IMR-90 (cell line): ENCODE data around the gene PLXNA1. TPM values are rescaled to one million over a fixed set of nuclear protein-coding genes. Genes with fewer than 3 reads are reported as not detected.
A peak's percentile ranks its signal among the peaks of the same experiment; 100 is the strongest.

ENCODE experiments used
- ATAC-seq: fragments of 200-7000 bp; cut with Tn5 transposase; 2 replicates; pipeline ENCODE4 v1.9.1; 2020; ENCODE audit warnings: low read depth, mild to moderate bottlenecking, moderate library complexity
- BruUV-seq: library from RNA; stranded (reverse); fragments of 400-500 nt; replicated peaks from 2 replicates; lab custom pipeline; 2021; lab: Mats Ljungman, UMichigan
- CTCF ChIA-PET: fragments of 300-600 bp; formaldehyde crosslinking; extraction: SDS; loops from one replicate; lab custom pipeline; 2021; ENCODE audit warnings: antibody characterized with exemption; lab: Yijun Ruan, JAX
- POLR2A ChIA-PET: fragments of 300-600 bp; sonication (Branson Sonifier 250); formaldehyde crosslinking; loops from one replicate; lab custom pipeline; 2022; ENCODE audit warnings: antibody characterized with exemption; ENCODE audit not compliant: unreplicated experiment; lab: Charles Lee
- DNase-seq: peaks from one replicate; pipeline ENCODE4 v3.0.0; 2013
- H2AFZ ChIP-seq: replicated peaks from 2 replicates; pipeline ENCODE3; 2013; ENCODE audit warnings: low read length, mild to moderate bottlenecking; ENCODE audit not compliant: poor library complexity
- H2AK5ac ChIP-seq: 2 replicates; pipeline ENCODE4 v1.6.1; 2013; ENCODE audit warnings: low read depth, low read length, inconsistent platforms
- H2AK9ac ChIP-seq: replicated peaks from 2 replicates; pipeline ENCODE3; 2013; ENCODE audit warnings: mild to moderate bottlenecking, low read depth, low read length, moderate library complexity; ENCODE audit not compliant: poor library complexity
- H2BK120ac ChIP-seq: 2 replicates; pipeline ENCODE4 v1.6.1; 2013; ENCODE audit warnings: low read depth, low read length, inconsistent platforms
- H2BK15ac ChIP-seq: 3 replicates; pipeline ENCODE4 v1.6.1; 2013; ENCODE audit warnings: low read depth, low read length, inconsistent platforms
- H2BK20ac ChIP-seq: 2 replicates; pipeline ENCODE4 v1.6.1; 2013; ENCODE audit warnings: low read depth, mild to moderate bottlenecking, inconsistent platforms, low read length, moderate library complexity
- H2BK5ac ChIP-seq: 2 replicates; pipeline ENCODE4 v1.6.1; 2013; ENCODE audit warnings: mild to moderate bottlenecking, low read depth, low read length, inconsistent platforms; ENCODE audit not compliant: poor library complexity, severe bottlenecking
- H3K14ac ChIP-seq: replicated peaks from 2 replicates; pipeline ENCODE4 v1.6.1; 2013; ENCODE audit warnings: low read depth, low read length, inconsistent platforms
- H3K18ac ChIP-seq: 2 replicates; pipeline ENCODE4 v1.6.1; 2013; ENCODE audit warnings: low read depth, low read length, control low read depth
- H3K23ac ChIP-seq: 2 replicates; pipeline ENCODE4 v1.6.1; 2013; ENCODE audit warnings: low read depth, low read length, inconsistent platforms
- H3K27ac ChIP-seq: 2 replicates; pipeline ENCODE4 v1.5.1; 2013; ENCODE audit warnings: mild to moderate bottlenecking, control low read depth, low read length; ENCODE audit not compliant: insufficient read depth
- H3K27me3 ChIP-seq: 2 replicates; pipeline ENCODE4 v1.6.1; 2013; ENCODE audit warnings: low read length; ENCODE audit not compliant: control insufficient read depth, insufficient read depth
- H3K36me3 ChIP-seq: 2 replicates; pipeline ENCODE4 v1.6.1; 2013; ENCODE audit warnings: low read length, mixed read lengths; ENCODE audit not compliant: control insufficient read depth, insufficient read depth
- H3K4ac ChIP-seq: 2 replicates; pipeline ENCODE4 v1.6.1; 2013; ENCODE audit warnings: low read depth, low read length, inconsistent platforms
- H3K4me1 ChIP-seq: 2 replicates; pipeline ENCODE4 v1.6.1; 2013; ENCODE audit warnings: low read length, mixed read lengths; ENCODE audit not compliant: control insufficient read depth, insufficient read depth
- H3K4me2 ChIP-seq: 2 replicates; pipeline ENCODE4 v1.6.1; 2013; ENCODE audit warnings: low read depth, mild to moderate bottlenecking, control low read depth, low read length, moderate library complexity
- H3K4me3 ChIP-seq: 2 replicates; pipeline ENCODE4 v1.5.1; 2013; ENCODE audit warnings: low read depth, mild to moderate bottlenecking, control low read depth, low read length, moderate library complexity; ENCODE audit not compliant: insufficient read depth
- H3K56ac ChIP-seq: 2 replicates; pipeline ENCODE4 v1.6.1; 2013; ENCODE audit warnings: low read length, inconsistent platforms; ENCODE audit not compliant: insufficient read depth; ENCODE audit errors: extremely low read depth
- H3K79me1 ChIP-seq, 2 experiments: 2 replicates each; pipeline ENCODE4 v1.6.1; 2013; ENCODE audit warnings: low read length in 2 of 2, inconsistent platforms in 1 of 2, low read depth in 1 of 2
- H3K9ac ChIP-seq: 2 replicates; pipeline ENCODE4 v1.6.1; 2013; ENCODE audit warnings: low read depth, low read length, control low read depth
- H3K9me1 ChIP-seq: 2 replicates; pipeline ENCODE4 v1.6.1; 2013; ENCODE audit warnings: low read length, inconsistent platforms; ENCODE audit not compliant: insufficient read depth
- H3K9me3 ChIP-seq: 2 replicates; pipeline ENCODE4 v1.6.1; 2013; ENCODE audit warnings: low read length; ENCODE audit not compliant: control insufficient read depth, insufficient read depth
- H4K20me1 ChIP-seq: 2 replicates; pipeline ENCODE4 v1.6.1; 2013; ENCODE audit warnings: low read length, inconsistent platforms; ENCODE audit not compliant: insufficient read depth
- H4K5ac ChIP-seq: 2 replicates; pipeline ENCODE4 v1.6.1; 2013; ENCODE audit warnings: mild to moderate bottlenecking, low read depth, low read length, control low read depth
- H4K8ac ChIP-seq, 2 experiments: 2 replicates each; pipeline ENCODE4 v1.6.1; 2013; ENCODE audit warnings: low read depth in 2 of 2, low read length in 2 of 2, control low read depth in 1 of 2, inconsistent platforms in 1 of 2
- H4K91ac ChIP-seq: 2 replicates; pipeline ENCODE4 v1.6.1; 2013; ENCODE audit warnings: low read depth, low read length, inconsistent platforms; ENCODE audit not compliant: insufficient read depth
- CHD1 ChIP-seq: IDR thresholded peaks from 2 replicates; pipeline ENCODE4 v1.6.1; 2012; ENCODE audit warnings: low read depth, low read length, improper control_type of control experiment
- FOS ChIP-seq: fragments of 150-350 bp; IDR thresholded peaks from 2 replicates; pipeline ENCODE4 v1.6.1; 2016; ENCODE audit warnings: low read depth, low read length
- MXI1 ChIP-seq: IDR thresholded peaks from 2 replicates; pipeline ENCODE4 v1.6.1; 2012; ENCODE audit warnings: low read depth, mild to moderate bottlenecking, low read length, moderate library complexity, borderline replicate concordance
- RFX5 ChIP-seq: IDR thresholded peaks from 2 replicates; pipeline ENCODE4 v1.8.0; 2012; ENCODE audit warnings: low read depth, mild to moderate bottlenecking, low read length, moderate library complexity
- USF2 ChIP-seq: fragments of 150-350 bp; IDR thresholded peaks from 2 replicates; pipeline ENCODE4 v1.6.1; 2017; ENCODE audit warnings: mild to moderate bottlenecking, antibody characterized with exemption, low read length, low read depth
- WGBS, 2 experiments: methylation state at CpG; one replicate each; pipeline versions ENCODE4 v1.1.5 to v1.1.7; 2013; ENCODE audit warnings: missing lambda C conversion rate in 2 of 2; ENCODE audit not compliant: insufficient read length in 1 of 2; ENCODE audit errors: extremely low coverage in 2 of 2; 5-methylcytosine and 5-hydroxymethylcytosine counted together
- dilution Hi-C: fragments of 300-500 bp; cut with HindIII; formaldehyde crosslinking; loops from one replicate; pipeline ENCODE4 v1.14.3; 2018; ENCODE audit warnings: low sequenced_read_pairs; ENCODE audit not compliant: unreplicated experiment
- in situ Hi-C: fragments of 300-500 bp; cut with MboI; formaldehyde crosslinking; loops from 3 replicates; pipeline ENCODE4 v1.14.3; 2019; ENCODE audit warnings: low sequenced_read_pairs, inconsistent platforms, mixed read lengths
- intact Hi-C: fragments of 100-400 bp; cut with micrococcal nuclease; formaldehyde crosslinking; loops from 2 replicates; pipeline ENCODE4 v1.10.0; 2022
- polyA plus RNA-seq, 3 experiments: library from polyadenylated mRNA; depleted of rRNA; stranded (reverse); fragments of >200 nt; gene quantifications; 2 replicates each; pipeline ENCODE4 v1.2.3, GENCODE V29; 2012; ENCODE audit warnings: low replicate concordance in 1 of 3
- total RNA-seq: library from RNA; depleted of rRNA; stranded (reverse); fragments of >200 nt; gene quantifications from 2 replicates; pipeline ENCODE4 v1.2.3, GENCODE V29; 2012

PLXNA1 gene
- total and polyA plus RNA-seq, 2 of the 4 experiments (the other 2 are of a cell fraction), result 13.6 to 49.4 TPM

GRCh38 chr3:126986001-126986400, 3.1 kb downstream of the PLXNA1 start:
- BruUV-seq, result no TSS peak
- no peak overlapping the region for H3K4me3 ChIP-seq
- H3K4ac ChIP-seq, result no peak overlapping the region

More at GRCh38 chr3:126986001-126986400, 3.1 kb downstream of the PLXNA1 start:
- no peak overlapping the region for H3K14ac ChIP-seq
- no peak overlapping the region for H4K8ac ChIP-seq
- no peak overlapping the region for H2BK15ac ChIP-seq
- POLR2A ChIA-PET, result no interaction called here
- H3K79me1 ChIP-seq, result peaks cover 20 to 70% of the 10 kb centered on the region in 2 experiments; a peak in 3 of 4 replicates
- H2AK9ac ChIP-seq, result no peak overlapping the region
- in situ Hi-C loops, result no loop called here
- no peak overlapping the region for H2BK20ac ChIP-seq
- DNase-seq, result peak; percentile 17
- H3K9me3 ChIP-seq, result no peaks in the 10 kb centered on the region
- H2BK5ac ChIP-seq, result no peak overlapping the region
- peaks cover 8% of the 10 kb centered on the region; the same call in 1 of the 2 replicates for H3K9me1 ChIP-seq
- no peak overlapping the region for H3K18ac ChIP-seq
- H3K27me3 ChIP-seq, result no peaks in the 10 kb centered on the region
- dilution Hi-C loops, result no loop called here
- peaks cover 24% of the 10 kb centered on the region for H3K36me3 ChIP-seq
- no peak overlapping the region; the same call in 1 of the 2 replicates for H3K23ac ChIP-seq
- H3K9ac ChIP-seq, result no peak overlapping the region
- WGBS, 2 experiments, result 67% methylated on average over 1 of the region's 9 CpGs; no CpG with 5 or more reads in 1 of the 2 experiments
- H4K20me1 ChIP-seq, result peaks cover 72% of the 10 kb centered on the region
- intact Hi-C loops, result loop anchor here (10.0 kb wide), 1 partner anchor 469 kb away; no protein-coding TSS in a partner anchor
- H3K27ac ChIP-seq, result no peak overlapping the region
- H3K4me2 ChIP-seq, result no peak overlapping the region; the same call in 1 of the 2 replicates
- peaks cover 14% of the 10 kb centered on the region; the same call in 1 of the 2 replicates for H3K4me1 ChIP-seq
- no peak for ATAC-seq
- CTCF ChIA-PET, result no interaction called here
- H2BK120ac ChIP-seq, result no peak overlapping the region
- H2AFZ ChIP-seq, result no peak overlapping the region
- TF ChIP-seq MXI1, result peak; percentile 68; the same call in 1 of the 2 replicates
- TF ChIP-seq USF2, result no peak
- no peak for TF ChIP-seq CHD1
- TF ChIP-seq FOS, result no peak
- no peak for TF ChIP-seq RFX5
- no peak overlapping the region for H3K56ac ChIP-seq
- H4K5ac ChIP-seq, result no peak overlapping the region
- no peak overlapping the region; the same call in 1 of the 2 replicates for H2AK5ac ChIP-seq
- no peak overlapping the region for H4K91ac ChIP-seq
